Measurements from ENCODE around the gene ZFYVE9. TPM values are rescaled to one million over a fixed set of nuclear protein-coding genes. Genes with fewer than 3 reads are reported as not detected.
"Not testable (repeated sequence)": the region's sequence is repeated elsewhere in the genome, so short reads cannot be mapped to it uniquely, and the experiment has no call there.

The ZFYVE9 gene
- total RNA-seq: 10 to 100 TPM; 25.6 to 95.0 (median 48.3) TPM

GRCh38 chr1:52141513-52142219 lies at the start of gene ZFYVE9:
ZFYVE9 (plus strand) TSS chr1:52142089; CDS start chr1:52233207, 91,118 bp downstream.
- H3K27me3 ChIP-seq: no peaks in the 10 kb centered on the region
- H3K27ac ChIP-seq: peak within 1 kb of the TSS; percentile 99 to 100
- H3K36me3 ChIP-seq: no peaks in the 10 kb centered on the region
- H3K4me3 ChIP-seq: peak within 1 kb of the TSS; percentile 68 to 82
- intact Hi-C loops (cut with DNase I; ENCODE audit: low total_unique reads): loop anchor here (10.0 kb wide), 1 partner anchor 153 kb away; no protein-coding TSS in a partner anchor
- peak; percentile 63 to 79 for DNase-seq
- H3K9me3 ChIP-seq: no peaks in the 10 kb centered on the region
- TF ChIP-seq POLR2A (IDR thresholded peaks at IDR 0.05): peak; percentile 41 to 54
- peak; percentile 16 to 96 (median 91) for TF ChIP-seq CTCF (IDR thresholded peaks at IDR 0.05)
- no peaks in the 10 kb centered on the region for H3K4me1 ChIP-seq

- H3K9me3 ChIP-seq; intact Hi-C loops (cut with DNase I; ENCODE audit: low total_unique reads); H3K4me1 ChIP-seq; H3K4me3 ChIP-seq; H3K27me3 ChIP-seq; H3K36me3 ChIP-seq; H3K27ac ChIP-seq; DNase-seq: not testable (repeated sequence)
Observed at GRCh38 chr1:52094300-52094699, 47.6 kb upstream of the ZFYVE9 start.

- no peak for DNase-seq
- Histone ChIP-seq H3K27ac (no peak overlapping the region), H3K36me3 (no peaks in the 10 kb centered on the region), H3K4me1 (no peaks in the 10 kb centered on the region), H3K4me3 (no peak overlapping the region), H3K27me3 (no peaks in the 10 kb centered on the region), H3K9me3 (no peaks in the 10 kb centered on the region)
- TF ChIP-seq POLR2A (IDR thresholded peaks at IDR 0.05) (no peak), CTCF (IDR thresholded peaks at IDR 0.05) (no peak)
- intact Hi-C loops (cut with DNase I; ENCODE audit: low total_unique reads): no loop called here
Observed at GRCh38 chr1:52096216-52096615, 45.7 kb upstream of the ZFYVE9 start.

- no peaks in the 10 kb centered on the region for H3K4me1 ChIP-seq
Observed at GRCh38 chr1:52098139-52098871, 43.6 kb upstream of the ZFYVE9 start.

More at GRCh38 chr1:52098139-52098871, 43.6 kb upstream of the ZFYVE9 start:
- Histone ChIP-seq H3K27ac (no peak overlapping the region), H3K27me3 (no peaks in the 10 kb centered on the region), H3K9me3 (no peaks in the 10 kb centered on the region), H3K4me3 (no peak overlapping the region), H3K36me3 (no peaks in the 10 kb centered on the region)
- no peak for DNase-seq
- TF ChIP-seq POLR2A (IDR thresholded peaks at IDR 0.05) (no peak), CTCF (IDR thresholded peaks at IDR 0.05) (no peak)
- intact Hi-C loops (cut with DNase I; ENCODE audit: low total_unique reads): no loop called here
